GM23338 (cell line): ENCODE results near the gene SACS. TPM values are rescaled to one million over a fixed set of nuclear protein-coding genes. Genes with fewer than 3 reads are reported as not detected.

Experiments
- ATAC-seq: fragments of 200-7000 bp; cut with Tn5 transposase; 3 replicates; pipeline ENCODE4 v1.9.1; 2020
- DNase-seq: peaks from one replicate; pipeline ENCODE4 v3.0.0-alpha.2; 2015; ENCODE audit warnings: low spot score
- H2AFZ ChIP-seq: fragments of 200-600 bp; sonication (generic); 2 replicates; pipeline ENCODE4 v1.8.0; 2016; ENCODE audit warnings: antibody characterized with exemption, mild to moderate bottlenecking, moderate library complexity
- H3F3A ChIP-seq: fragments of 200-600 bp; sonication (generic); replicated peaks from 2 replicates; pipeline ENCODE4 v1.8.0; 2017; ENCODE audit warnings: antibody characterized with exemption, mixed run types, low read depth
- H3K27ac ChIP-seq: fragments of 200-600 bp; sonication (generic); 2 replicates; pipeline ENCODE4 v1.6.1; 2016; ENCODE audit warnings: low read depth
- H3K27me3 ChIP-seq: fragments of 200-600 bp; sonication (generic); 2 replicates; pipeline ENCODE4 v1.8.0; 2016; ENCODE audit warnings: mild to moderate bottlenecking, mixed run types, moderate library complexity; ENCODE audit not compliant: insufficient read depth
- H3K36me3 ChIP-seq: fragments of 200-600 bp; sonication (generic); 2 replicates; pipeline ENCODE4 v1.8.0; 2016; ENCODE audit warnings: mild to moderate bottlenecking; ENCODE audit not compliant: insufficient read depth
- H3K4me1 ChIP-seq: fragments of 200-600 bp; sonication (generic); 2 replicates; pipeline ENCODE4 v1.8.0; 2016; ENCODE audit warnings: mild to moderate bottlenecking, moderate library complexity; ENCODE audit not compliant: insufficient read depth
- H3K4me2 ChIP-seq: fragments of 200-600 bp; sonication (generic); 2 replicates; pipeline ENCODE4 v1.7.1; 2017; ENCODE audit warnings: mixed run types
- H3K4me3 ChIP-seq: fragments of 200-600 bp; sonication (generic); 2 replicates; pipeline ENCODE4 v1.6.1; 2016; ENCODE audit warnings: mixed run types
- H3K79me2 ChIP-seq: fragments of 200-600 bp; sonication (generic); replicated peaks from 2 replicates; pipeline ENCODE4 v1.8.0; 2017; ENCODE audit warnings: mild to moderate bottlenecking; ENCODE audit not compliant: insufficient read depth
- H3K9me2 ChIP-seq: fragments of 200-600 bp; sonication (generic); 2 replicates; pipeline ENCODE4 v1.8.0; 2017; ENCODE audit not compliant: insufficient read depth
- H4K20me1 ChIP-seq: fragments of 200-600 bp; sonication (generic); replicated peaks from 2 replicates; pipeline ENCODE4 v1.8.0; 2017; ENCODE audit warnings: mild to moderate bottlenecking; ENCODE audit not compliant: insufficient read depth
- H3K27ac Mint-ChIP-seq: 2 replicates; pipeline ENCODE4 v1.8.0; 2020; ENCODE audit warnings: inconsistent platforms, mild to moderate bottlenecking, moderate library complexity, mixed read lengths
- H3K27me3 Mint-ChIP-seq: 3 replicates; pipeline ENCODE4 v1.8.0; 2022; ENCODE audit warnings: low read depth, mild to moderate bottlenecking, moderate library complexity, mixed read lengths, inconsistent platforms; ENCODE audit not compliant: insufficient read depth, poor library complexity
- H3K36me3 Mint-ChIP-seq: 3 replicates; pipeline ENCODE4 v1.8.0; 2021; ENCODE audit warnings: low read depth, mild to moderate bottlenecking, inconsistent platforms, moderate library complexity, mixed read lengths
- H3K4me1 Mint-ChIP-seq: 3 replicates; pipeline ENCODE4 v1.8.0; 2020; ENCODE audit warnings: mild to moderate bottlenecking, inconsistent platforms, mixed read lengths
- H3K4me3 Mint-ChIP-seq: 3 replicates; pipeline ENCODE4 v1.8.0; 2021; ENCODE audit warnings: moderate library complexity, mild to moderate bottlenecking, inconsistent platforms, mixed read lengths
- H3K9me3 Mint-ChIP-seq: 3 replicates; pipeline ENCODE4 v1.8.0; 2020; ENCODE audit warnings: moderate library complexity, mild to moderate bottlenecking, inconsistent platforms, mixed read lengths
- CTCF ChIP-seq, 2 experiments: fragments of 200-600 bp in 1 of 2; sonication (generic) in 1 of 2; conservative IDR thresholded peaks; 2 replicates each; pipeline versions ENCODE4 v1.5.1 to v1.6.1; 2016 to 2017; ENCODE audit warnings: antibody characterized with exemption in 2 of 2, low read depth in 2 of 2, mild to moderate bottlenecking in 2 of 2, moderate library complexity in 1 of 2
- ETS1 ChIP-seq: IDR thresholded peaks from 2 replicates; pipeline ENCODE4 v1.6.1; 2016; ENCODE audit warnings: antibody characterized with exemption
- JUNB ChIP-seq: IDR thresholded peaks from one replicate; pipeline ENCODE4 v1.6.1; 2016; ENCODE audit warnings: antibody characterized with exemption; ENCODE audit not compliant: unreplicated experiment
- NANOG ChIP-seq: IDR thresholded peaks from 2 replicates; pipeline ENCODE4 v1.6.1; 2016; ENCODE audit warnings: antibody characterized with exemption, borderline replicate concordance
- REST ChIP-seq: IDR thresholded peaks from one replicate; pipeline ENCODE4 v1.6.1; 2018; ENCODE audit warnings: antibody characterized with exemption; ENCODE audit not compliant: unreplicated experiment
- ZNF462 ChIP-seq: fragments of 250-450 bp; sonication (Bioruptor Pico); IDR thresholded peaks from 2 replicates; pipeline ENCODE4 v1.5.0; 2020; ENCODE audit warnings: mild to moderate bottlenecking, moderate library complexity
- polyA plus RNA-seq: library from polyadenylated mRNA; unstranded; fragments of >200 nt; fragmentation: Nextera tagmentation; extraction: Ambion mirVana; gene quantifications from 2 replicates; pipeline ENCODE4 v1.2.1, GENCODE V29; 2016
- total RNA-seq: library from RNA; depleted of rRNA; stranded (reverse); fragments of >200 nt; shearing (Covaris generic); gene quantifications from 2 replicates; pipeline ENCODE4 v1.2.3, GENCODE V29; 2014

Gene SACS
- total and polyA plus RNA-seq, 2 experiments from 2014 or later, result 13.8 to 58.7 TPM

- peaks cover 4% of the 10 kb centered on the region for H3K27me3 Mint-ChIP-seq
- peaks cover 3% of the 10 kb centered on the region for H3K4me1 Mint-ChIP-seq
- Histone ChIP-seq H3K9me2 (peaks cover 3% of the 10 kb centered on the region; the same call in 1 of the 2 replicates), H3K4me3 (no peak overlapping the region), H3K27ac (no peak overlapping the region), H3K79me2 (no peaks in the 10 kb centered on the region), H3K27me3 (no peaks in the 10 kb centered on the region), H4K20me1 (no peaks in the 10 kb centered on the region), H2AFZ (no peak overlapping the region), H3K36me3 (no peaks in the 10 kb centered on the region), H3K4me1 (no peaks in the 10 kb centered on the region), H3F3A (no peaks in the 10 kb centered on the region), H3K4me2 (no peak overlapping the region)
- no peak for DNase-seq
- TF ChIP-seq REST (no peak), NANOG (no peak), CTCF (conservative IDR thresholded peaks at IDR 0.05; ENCODE audit: low read depth in 2 of 2) (no peak)
- ATAC-seq, result no peak
- 0 out of 3 replicates have a peak, but pooled peaks cover 3% of the 10 kb centered on the region for H3K36me3 Mint-ChIP-seq
- no peak overlapping the region for H3K4me3 Mint-ChIP-seq
- H3K27ac Mint-ChIP-seq, result no peak overlapping the region
- H3K9me3 Mint-ChIP-seq, result no peaks in the 10 kb centered on the region
Observed at GRCh38 chr13:23392313-23392712, 41.2 kb downstream of the SACS start.

GRCh38 chr13:23391752-23392151 is 41.8 kb downstream of the SACS start:
- Mint-ChIP-seq H3K4me1 (peaks cover 3% of the 10 kb centered on the region), H3K9me3 (no peaks in the 10 kb centered on the region), H3K27ac (no peak overlapping the region), H3K36me3 (0 out of 3 replicates have a peak, but pooled peaks cover 3% of the 10 kb centered on the region), H3K4me3 (no peak overlapping the region), H3K27me3 (peaks cover 4% of the 10 kb centered on the region)
- H3K4me3 ChIP-seq, result no peak overlapping the region
- H3K27me3 ChIP-seq, result no peaks in the 10 kb centered on the region
- peaks cover 3% of the 10 kb centered on the region; the same call in 1 of the 2 replicates for H3K9me2 ChIP-seq
- DNase-seq (no peak), ATAC-seq (no peak)
- no peaks in the 10 kb centered on the region for H3F3A ChIP-seq
- no peaks in the 10 kb centered on the region for H3K79me2 ChIP-seq
- H3K36me3 ChIP-seq, result no peaks in the 10 kb centered on the region
- H4K20me1 ChIP-seq, result no peaks in the 10 kb centered on the region
- no peak overlapping the region for H3K4me2 ChIP-seq
- no peak overlapping the region for H2AFZ ChIP-seq
- H3K4me1 ChIP-seq, result no peaks in the 10 kb centered on the region
- H3K27ac ChIP-seq, result no peak overlapping the region
- TF ChIP-seq JUNB (no peak), ETS1 (no peak), ZNF462 (CRISPR knock-in tag) (no peak), CTCF (conservative IDR thresholded peaks at IDR 0.05; ENCODE audit: low read depth in 2 of 2) (no peak)
